ENCODE measurements around the gene IDH3B. TPM values are rescaled to one million over a fixed set of nuclear protein-coding genes. Genes with fewer than 3 reads are reported as not detected.

Gene IDH3B
- total RNA-seq, 1 donor from 2014 or later, result 131 TPM

GRCh38 chr20:2616634-2617033 lies 47.4 kb downstream of the IDH3B start:
- DNase-seq, result no peak

- DNase-seq, result no peak
Observed at GRCh38 chr20:2612073-2612472, 51.9 kb downstream of the IDH3B start.

- DNase-seq, result no peak
Observed at GRCh38 chr20:2610941-2611720, 52.9 kb downstream of the IDH3B start.

DNA sequence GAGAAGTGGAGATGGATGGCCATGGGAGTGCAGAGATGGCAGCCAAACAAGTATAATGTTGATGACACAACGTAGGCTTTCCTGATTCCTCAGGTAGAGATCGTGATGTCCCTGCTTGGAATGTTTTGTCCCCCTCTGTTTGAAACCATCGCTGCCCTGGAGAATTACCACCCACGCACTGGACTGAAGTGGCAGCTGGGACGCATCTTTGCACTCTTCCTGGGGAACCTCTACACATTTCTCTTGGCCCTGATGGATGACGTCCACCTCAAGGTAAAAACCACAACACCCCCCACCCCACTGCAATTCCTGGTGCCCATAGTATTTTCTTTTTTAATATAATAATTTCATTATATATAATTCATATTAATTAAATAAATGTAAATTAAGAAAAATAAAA lies 53.7 kb downstream of the IDH3B start:
- no peak for DNase-seq

Other genes with a start within 250 kb of the IDH3B start
- gene SNRPB, start 193.4 kb downstream of the IDH3B start, total RNA-seq, result 260 and 270 TPM in 2 replicates
- 9.2 and 9.5 TPM in 2 replicates for gene ZNF343, start 155.3 kb downstream of the IDH3B start, total RNA-seq
- gene TMC2, start 127.6 kb downstream of the IDH3B start, total RNA-seq, result not detected in 2 replicates
- gene NOP56, start 11.6 kb downstream of the IDH3B start, total RNA-seq, result 149 and 182 TPM in 2 replicates
- 1.0 and 2.4 TPM in 2 replicates for gene EBF4, start 28.6 kb upstream of the IDH3B start, total RNA-seq
- 0.34 and 0.37 TPM in 2 replicates for gene CPXM1, start 136.4 kb upstream of the IDH3B start, total RNA-seq
- gene C20orf141, start 150.8 kb upstream of the IDH3B start, total RNA-seq, result not detected in 2 replicates
- gene TMEM239, start 152.1 kb upstream of the IDH3B start, total RNA-seq, result not detected in 2 replicates
- 19.8 and 42.2 TPM in 2 replicates for gene PCED1A, start 176.4 kb upstream of the IDH3B start, total RNA-seq
- gene VPS16, start 176.5 kb upstream of the IDH3B start, total RNA-seq, result 51.6 and 52.4 TPM in 2 replicates
- gene PTPRA, start 209.3 kb upstream of the IDH3B start, total RNA-seq, result 27.9 and 37.1 TPM in 2 replicates

All from dermis blood vessel endothelial cell (primary cell).